B cell (primary cell): ENCODE measurements around the gene CYP3A5.

Experiments used
- EZH2 ChIP-seq: IDR thresholded peaks from 2 replicates; pipeline ENCODE4 v1.6.1; 2012; ENCODE audit warnings: borderline replicate concordance, low read depth, mild to moderate bottlenecking, moderate library complexity, low read length; ENCODE audit not compliant: insufficient read depth, poor library complexity, severe bottlenecking
- TF ChIP-seq, protein P1 (sequence below): fragments of 200-600 bp; IDR thresholded peaks from one replicate; pipeline ENCODE4 v1.8.0; 2022; ENCODE audit warnings: antibody characterized with exemption, mild to moderate bottlenecking

DNA sequence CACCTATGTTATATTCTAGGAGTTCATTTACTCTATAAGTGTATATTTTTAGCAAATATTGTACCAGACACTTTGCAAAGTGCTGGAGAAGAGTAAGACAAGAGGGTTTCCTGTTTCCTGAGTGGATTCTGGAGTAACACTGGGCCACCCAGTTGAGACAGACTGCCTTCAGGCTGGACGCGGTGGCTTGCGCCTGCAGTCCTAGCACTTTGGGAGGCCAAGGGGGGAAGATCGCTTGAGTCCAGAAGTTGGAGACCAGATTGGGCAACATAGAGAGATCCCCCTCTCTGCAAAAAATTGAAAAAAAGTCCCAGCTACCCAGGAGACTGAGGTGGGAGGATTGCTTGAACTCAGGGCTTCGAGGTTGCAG, 63.8 kb downstream of the CYP3A5 start:
- TF ChIP-seq, protein P1, sequence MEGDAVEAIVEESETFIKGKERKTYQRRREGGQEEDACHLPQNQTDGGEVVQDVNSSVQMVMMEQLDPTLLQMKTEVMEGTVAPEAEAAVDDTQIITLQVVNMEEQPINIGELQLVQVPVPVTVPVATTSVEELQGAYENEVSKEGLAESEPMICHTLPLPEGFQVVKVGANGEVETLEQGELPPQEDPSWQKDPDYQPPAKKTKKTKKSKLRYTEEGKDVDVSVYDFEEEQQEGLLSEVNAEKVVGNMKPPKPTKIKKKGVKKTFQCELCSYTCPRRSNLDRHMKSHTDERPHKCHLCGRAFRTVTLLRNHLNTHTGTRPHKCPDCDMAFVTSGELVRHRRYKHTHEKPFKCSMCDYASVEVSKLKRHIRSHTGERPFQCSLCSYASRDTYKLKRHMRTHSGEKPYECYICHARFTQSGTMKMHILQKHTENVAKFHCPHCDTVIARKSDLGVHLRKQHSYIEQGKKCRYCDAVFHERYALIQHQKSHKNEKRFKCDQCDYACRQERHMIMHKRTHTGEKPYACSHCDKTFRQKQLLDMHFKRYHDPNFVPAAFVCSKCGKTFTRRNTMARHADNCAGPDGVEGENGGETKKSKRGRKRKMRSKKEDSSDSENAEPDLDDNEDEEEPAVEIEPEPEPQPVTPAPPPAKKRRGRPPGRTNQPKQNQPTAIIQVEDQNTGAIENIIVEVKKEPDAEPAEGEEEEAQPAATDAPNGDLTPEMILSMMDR: no peak
- no peak for TF ChIP-seq EZH2
